Karpas-422 (cell line): ENCODE results near the gene SPC25. TPM values are rescaled to one million over a fixed set of nuclear protein-coding genes. Genes with fewer than 3 reads are reported as not detected.

Experiments used
- DNase-seq: peaks from one replicate; pipeline ENCODE4 v3.0.0-alpha.2; 2015
- H2AFZ ChIP-seq: fragments of 200-600 bp; sonication (generic); 2 replicates; pipeline ENCODE4 v1.6.1; 2014; ENCODE audit warnings: antibody characterized with exemption, low read length, mixed read lengths
- H3K27ac ChIP-seq: fragments of 200-600 bp; sonication (generic); 2 replicates; pipeline ENCODE4 v1.5.1; 2014; ENCODE audit warnings: mild to moderate bottlenecking, low read length, moderate library complexity
- H3K27me3 ChIP-seq: fragments of 200-600 bp; sonication (generic); 2 replicates; pipeline ENCODE4 v1.6.1; 2014; ENCODE audit warnings: low read length, mixed read lengths
- H3K36me3 ChIP-seq: fragments of 200-600 bp; sonication (generic); 2 replicates; pipeline ENCODE4 v1.6.1; 2014; ENCODE audit warnings: low read length, mixed read lengths; ENCODE audit not compliant: insufficient read depth
- H3K4me1 ChIP-seq: fragments of 200-600 bp; sonication (generic); 2 replicates; pipeline ENCODE4 v1.6.1; 2014; ENCODE audit warnings: mild to moderate bottlenecking, low read length, mixed read lengths
- H3K4me2 ChIP-seq: fragments of 200-600 bp; sonication (generic); 2 replicates; pipeline ENCODE4 v1.6.1; 2014; ENCODE audit warnings: low read length, low read depth, mild to moderate bottlenecking; ENCODE audit not compliant: poor library complexity, severe bottlenecking
- H3K4me3 ChIP-seq: fragments of 200-600 bp; sonication (generic); 2 replicates; pipeline ENCODE4 v1.5.1; 2014; ENCODE audit warnings: mild to moderate bottlenecking, antibody characterized with exemption, low read length, mixed read lengths
- H3K79me2 ChIP-seq: fragments of 200-600 bp; sonication (generic); 2 replicates; pipeline ENCODE4 v1.6.1; 2014; ENCODE audit warnings: mild to moderate bottlenecking, low read length, mixed read lengths
- H3K9ac ChIP-seq: fragments of 200-600 bp; sonication (generic); 2 replicates; pipeline ENCODE4 v1.6.0; 2014; ENCODE audit warnings: low read length
- H3K9me2 ChIP-seq: fragments of 200-600 bp; sonication (generic), shearing (Covaris generic); replicated peaks from 2 replicates; pipeline ENCODE4 v1.6.0; 2014; ENCODE audit warnings: mild to moderate bottlenecking, low read length, moderate library complexity; ENCODE audit not compliant: insufficient read depth
- H3K9me3 ChIP-seq: fragments of 300-700, 200-600 bp; sonication (generic); 2 replicates; pipeline ENCODE4 v1.6.1; 2014; ENCODE audit warnings: low read length, mixed read lengths
- H4K20me1 ChIP-seq: fragments of 200-600 bp; sonication (generic); 2 replicates; pipeline ENCODE4 v1.6.1; 2014; ENCODE audit warnings: mild to moderate bottlenecking, antibody characterized with exemption, low read length, low read depth; ENCODE audit not compliant: insufficient read depth
- total RNA-seq: library from RNA; depleted of rRNA; stranded (reverse); fragments of >200 nt; shearing (Covaris generic); gene quantifications from 2 replicates; pipeline ENCODE4 v1.2.3, GENCODE V29; 2014; ENCODE audit warnings: low replicate concordance

SPC25 gene
- total RNA-seq, 1 experiment from 2014 or later = 17.5 TPM

DNA sequence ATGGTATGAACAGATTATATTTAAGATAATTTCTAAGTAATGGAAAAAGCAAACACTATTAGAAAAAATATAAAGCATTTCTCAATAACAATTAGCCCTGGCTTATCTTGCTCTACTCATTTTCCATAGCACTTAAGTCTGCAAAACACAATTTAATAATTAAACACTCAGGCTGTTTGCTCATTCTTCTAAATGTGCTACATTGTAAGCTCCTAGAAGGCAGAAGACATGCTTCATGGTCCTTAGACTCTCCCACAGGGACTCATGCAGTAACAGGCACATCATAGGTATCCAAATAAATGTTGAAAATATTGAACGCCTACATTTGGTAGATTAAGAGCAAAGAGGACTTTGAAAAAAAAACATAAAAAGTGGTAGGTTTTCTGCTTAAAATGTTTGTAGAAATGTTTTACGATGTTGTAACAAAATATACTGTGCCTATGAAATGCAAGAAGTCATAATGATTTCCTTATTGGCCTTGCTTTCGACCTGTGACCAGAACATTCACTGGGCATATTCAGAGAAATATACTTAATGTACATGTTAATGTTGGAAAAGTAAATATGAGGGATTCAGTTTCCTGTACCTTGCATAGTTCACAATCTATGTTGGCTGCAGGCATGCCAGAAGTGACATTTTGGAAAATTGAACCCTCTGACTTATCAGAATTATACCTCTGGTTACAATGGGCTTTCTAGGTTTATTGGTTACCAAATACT, 38.0 kb upstream of the SPC25 start:
- H3K4me1 ChIP-seq = peaks cover 4% of the 10 kb centered on the region
- no peaks in the 10 kb centered on the region for H3K36me3 ChIP-seq
- no peaks in the 10 kb centered on the region for H3K9me2 ChIP-seq
- H3K4me3 ChIP-seq = no peak overlapping the region
- H3K9ac ChIP-seq = no peak overlapping the region
- no peaks in the 10 kb centered on the region for H3K79me2 ChIP-seq
- no peaks in the 10 kb centered on the region for H4K20me1 ChIP-seq
- H3K9me3 ChIP-seq = no peaks in the 10 kb centered on the region
- no peak for DNase-seq
- H3K27me3 ChIP-seq = no peaks in the 10 kb centered on the region
- H2AFZ ChIP-seq = no peak overlapping the region
- no peak overlapping the region for H3K27ac ChIP-seq
- H3K4me2 ChIP-seq = no peak overlapping the region

GRCh38 chr2:168926621-168927386, 36.6 kb upstream of the SPC25 start:
- no peaks in the 10 kb centered on the region for H4K20me1 ChIP-seq
- peak; percentile 11 for DNase-seq
- no peak overlapping the region for H3K9ac ChIP-seq
- no peak overlapping the region for H3K27ac ChIP-seq
- H3K79me2 ChIP-seq = no peaks in the 10 kb centered on the region
- H3K9me2 ChIP-seq = no peaks in the 10 kb centered on the region
- H3K27me3 ChIP-seq = no peaks in the 10 kb centered on the region
- H3K4me3 ChIP-seq = no peak overlapping the region
- H3K36me3 ChIP-seq = no peaks in the 10 kb centered on the region
- H3K9me3 ChIP-seq = no peaks in the 10 kb centered on the region
- no peak overlapping the region for H2AFZ ChIP-seq
- H3K4me1 ChIP-seq = peaks cover 4% of the 10 kb centered on the region
- no peak overlapping the region for H3K4me2 ChIP-seq

GRCh38 chr2:168920504-168921157, 30.4 kb upstream of the SPC25 start:
- no peaks in the 10 kb centered on the region for H3K9me2 ChIP-seq
- H3K9me3 ChIP-seq = no peaks in the 10 kb centered on the region

DNA sequence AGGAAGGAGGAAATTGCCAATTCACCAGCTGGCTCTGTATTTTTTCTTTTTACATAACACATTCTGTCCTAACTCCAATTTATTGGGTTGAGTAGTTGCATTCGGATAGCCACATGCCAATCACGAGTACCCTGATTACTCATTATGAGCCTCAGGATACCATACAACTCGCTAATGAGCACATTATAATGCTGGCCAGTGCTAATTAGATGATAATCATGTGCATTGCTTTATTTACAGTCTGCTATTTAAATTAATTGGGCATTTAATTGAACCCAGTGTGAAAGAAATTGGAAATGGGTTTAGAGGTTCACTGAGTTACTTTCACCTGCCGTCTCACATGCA, 26.1 kb upstream of the SPC25 start:
- no peaks in the 10 kb centered on the region for H3K27me3 ChIP-seq
- H2AFZ ChIP-seq = no peak overlapping the region
- no peaks in the 10 kb centered on the region for H4K20me1 ChIP-seq
- H3K79me2 ChIP-seq = no peaks in the 10 kb centered on the region
- H3K9me2 ChIP-seq = no peaks in the 10 kb centered on the region
- H3K27ac ChIP-seq = no peak overlapping the region
- H3K9me3 ChIP-seq = no peaks in the 10 kb centered on the region
- H3K4me3 ChIP-seq = no peak overlapping the region
- no peaks in the 10 kb centered on the region for H3K4me1 ChIP-seq
- no peak overlapping the region for H3K4me2 ChIP-seq
- DNase-seq = no peak
- no peak overlapping the region for H3K9ac ChIP-seq
- H3K36me3 ChIP-seq = no peaks in the 10 kb centered on the region

More at GRCh38 chr2:168920504-168921157, 30.4 kb upstream of the SPC25 start:
- no peak overlapping the region for H3K27ac ChIP-seq
- H3K9ac ChIP-seq = no peak overlapping the region
- H2AFZ ChIP-seq = no peak overlapping the region
- no peaks in the 10 kb centered on the region for H3K27me3 ChIP-seq
- no peak overlapping the region for H3K4me2 ChIP-seq
- no peaks in the 10 kb centered on the region for H3K4me1 ChIP-seq
- H3K79me2 ChIP-seq = no peaks in the 10 kb centered on the region
- no peak overlapping the region for H3K4me3 ChIP-seq
- peak; percentile 77 for DNase-seq
- H3K36me3 ChIP-seq = no peaks in the 10 kb centered on the region
- no peaks in the 10 kb centered on the region for H4K20me1 ChIP-seq

- Histone ChIP-seq H3K36me3 (no peaks in the 10 kb centered on the region), H3K4me3 (no peak overlapping the region), H3K79me2 (no peaks in the 10 kb centered on the region), H4K20me1 (no peaks in the 10 kb centered on the region), H3K9me3 (no peaks in the 10 kb centered on the region), H3K4me2 (no peak overlapping the region), H3K9ac (no peak overlapping the region), H3K27ac (no peak overlapping the region), H3K9me2 (no peaks in the 10 kb centered on the region), H3K27me3 (no peaks in the 10 kb centered on the region), H3K4me1 (no peaks in the 10 kb centered on the region), H2AFZ (no peak overlapping the region)
- DNase-seq = no peak
Measured at GRCh38 chr2:168915441-168916330, 25.5 kb upstream of the SPC25 start.

DNA sequence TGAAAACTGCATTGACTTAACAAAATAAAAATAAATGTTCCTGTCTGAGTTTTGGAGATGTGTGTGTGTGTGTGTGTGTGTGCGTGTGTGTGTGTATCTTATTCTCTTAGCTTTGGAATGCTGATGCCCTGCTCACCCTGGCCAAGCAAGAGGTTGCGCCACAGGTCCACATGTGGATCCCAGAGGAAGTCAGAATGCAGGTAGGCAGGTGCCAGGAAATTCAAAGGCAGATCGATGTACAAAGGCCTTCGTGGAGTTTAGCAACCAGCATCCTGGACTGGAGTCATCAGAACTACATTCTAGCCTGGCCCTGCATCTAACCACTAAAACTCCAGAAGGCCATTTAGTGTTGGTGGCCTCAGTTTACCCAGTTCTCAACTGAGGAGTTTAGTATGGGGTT, 23.3 kb upstream of the SPC25 start:
- Histone ChIP-seq H3K27me3 (no peaks in the 10 kb centered on the region), H3K79me2 (no peaks in the 10 kb centered on the region), H3K9me3 (no peaks in the 10 kb centered on the region), H3K4me3 (no peak overlapping the region), H3K4me1 (no peaks in the 10 kb centered on the region), H3K4me2 (no peak overlapping the region), H3K9ac (no peak overlapping the region), H3K9me2 (no peaks in the 10 kb centered on the region), H3K27ac (no peak overlapping the region), H4K20me1 (no peaks in the 10 kb centered on the region), H3K36me3 (no peaks in the 10 kb centered on the region), H2AFZ (no peak overlapping the region)
- no peak for DNase-seq

DNA sequence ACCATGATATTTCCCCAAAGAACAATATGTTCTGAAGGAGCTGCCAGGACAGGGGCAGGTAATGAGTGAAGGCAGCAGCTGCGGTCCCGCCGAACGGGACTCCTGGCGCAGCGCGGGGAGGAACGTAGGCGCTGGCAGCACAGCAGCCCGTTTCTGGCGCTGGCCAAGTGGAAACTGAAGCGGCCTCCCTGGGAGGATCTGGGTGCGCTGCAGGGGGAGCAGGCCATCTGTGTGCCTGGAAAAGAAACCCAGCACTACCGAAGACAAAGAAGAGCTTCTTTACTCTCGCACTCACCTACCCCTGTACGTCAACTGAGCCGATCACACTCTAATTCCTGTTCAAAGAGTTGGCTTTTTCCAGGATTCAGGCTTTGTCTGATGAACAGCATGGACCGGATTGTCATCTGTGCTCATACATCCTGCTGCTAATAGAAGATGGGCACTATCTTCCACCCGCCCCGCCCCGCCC, 22.7 kb upstream of the SPC25 start:
- Histone ChIP-seq H3K4me3 (no peak overlapping the region), H3K27ac (no peak overlapping the region), H3K4me1 (no peaks in the 10 kb centered on the region), H3K36me3 (no peaks in the 10 kb centered on the region), H3K4me2 (no peak overlapping the region), H3K79me2 (no peaks in the 10 kb centered on the region), H2AFZ (no peak overlapping the region), H3K27me3 (no peaks in the 10 kb centered on the region), H3K9ac (no peak overlapping the region), H3K9me3 (no peaks in the 10 kb centered on the region), H3K9me2 (no peaks in the 10 kb centered on the region), H4K20me1 (no peaks in the 10 kb centered on the region)
- no peak for DNase-seq
